ENCODE results near the gene PPP4C. TPM values are rescaled to one million over a fixed set of nuclear protein-coding genes. Genes with fewer than 3 reads are reported as not detected.
A peak's percentile ranks its signal among the peaks of the same experiment; 100 is the strongest.
"Not testable (repeated sequence)": the region's sequence is repeated elsewhere in the genome, so short reads cannot be mapped to it uniquely, and the experiment has no call there.

Gene PPP4C
- total RNA-seq, 1 donor from 2014 or later, result 128 TPM

GRCh38 chr16:30030841-30031413, 44.9 kb upstream of the PPP4C start, which contains the start of gene TLCD3B:
TLCD3B (minus strand) TSS chr16:30031271; CDS start chr16:30030527, 744 bp downstream.
- Mint-ChIP-seq H3K4me1 (ENCODE audit: unreplicated experiment) (peaks cover 5% of the 10 kb centered on the region), H3K27ac (no peak within 1 kb of the TSS), H3K36me3 (no peaks in the 10 kb centered on the region), H3K9me3 (no peaks in the 10 kb centered on the region), H3K27me3 (peaks cover 70% of the 10 kb centered on the region), H3K4me3 (peak within 1 kb of the TSS; percentile 79)
- TF ChIP-seq, protein P1, sequence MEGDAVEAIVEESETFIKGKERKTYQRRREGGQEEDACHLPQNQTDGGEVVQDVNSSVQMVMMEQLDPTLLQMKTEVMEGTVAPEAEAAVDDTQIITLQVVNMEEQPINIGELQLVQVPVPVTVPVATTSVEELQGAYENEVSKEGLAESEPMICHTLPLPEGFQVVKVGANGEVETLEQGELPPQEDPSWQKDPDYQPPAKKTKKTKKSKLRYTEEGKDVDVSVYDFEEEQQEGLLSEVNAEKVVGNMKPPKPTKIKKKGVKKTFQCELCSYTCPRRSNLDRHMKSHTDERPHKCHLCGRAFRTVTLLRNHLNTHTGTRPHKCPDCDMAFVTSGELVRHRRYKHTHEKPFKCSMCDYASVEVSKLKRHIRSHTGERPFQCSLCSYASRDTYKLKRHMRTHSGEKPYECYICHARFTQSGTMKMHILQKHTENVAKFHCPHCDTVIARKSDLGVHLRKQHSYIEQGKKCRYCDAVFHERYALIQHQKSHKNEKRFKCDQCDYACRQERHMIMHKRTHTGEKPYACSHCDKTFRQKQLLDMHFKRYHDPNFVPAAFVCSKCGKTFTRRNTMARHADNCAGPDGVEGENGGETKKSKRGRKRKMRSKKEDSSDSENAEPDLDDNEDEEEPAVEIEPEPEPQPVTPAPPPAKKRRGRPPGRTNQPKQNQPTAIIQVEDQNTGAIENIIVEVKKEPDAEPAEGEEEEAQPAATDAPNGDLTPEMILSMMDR (conservative IDR thresholded peaks at IDR 0.05), result no peak
- no peak for DNase-seq (ENCODE audit: extremely low spot score, unreplicated experiment)

- Mint-ChIP-seq H3K27ac (no peak overlapping the region), H3K27me3 (peaks cover 74% of the 10 kb centered on the region), H3K4me3 (no peak overlapping the region), H3K4me1 (ENCODE audit: unreplicated experiment) (peaks cover 5% of the 10 kb centered on the region), H3K9me3 (no peaks in the 10 kb centered on the region), H3K36me3 (no peaks in the 10 kb centered on the region)
- DNase-seq (ENCODE audit: extremely low spot score, unreplicated experiment), result no peak
- TF ChIP-seq, protein P1 (conservative IDR thresholded peaks at IDR 0.05), result no peak
These were observed 44.3 kb upstream of the PPP4C start for GRCh38 chr16:30031477-30031918.

DNA sequence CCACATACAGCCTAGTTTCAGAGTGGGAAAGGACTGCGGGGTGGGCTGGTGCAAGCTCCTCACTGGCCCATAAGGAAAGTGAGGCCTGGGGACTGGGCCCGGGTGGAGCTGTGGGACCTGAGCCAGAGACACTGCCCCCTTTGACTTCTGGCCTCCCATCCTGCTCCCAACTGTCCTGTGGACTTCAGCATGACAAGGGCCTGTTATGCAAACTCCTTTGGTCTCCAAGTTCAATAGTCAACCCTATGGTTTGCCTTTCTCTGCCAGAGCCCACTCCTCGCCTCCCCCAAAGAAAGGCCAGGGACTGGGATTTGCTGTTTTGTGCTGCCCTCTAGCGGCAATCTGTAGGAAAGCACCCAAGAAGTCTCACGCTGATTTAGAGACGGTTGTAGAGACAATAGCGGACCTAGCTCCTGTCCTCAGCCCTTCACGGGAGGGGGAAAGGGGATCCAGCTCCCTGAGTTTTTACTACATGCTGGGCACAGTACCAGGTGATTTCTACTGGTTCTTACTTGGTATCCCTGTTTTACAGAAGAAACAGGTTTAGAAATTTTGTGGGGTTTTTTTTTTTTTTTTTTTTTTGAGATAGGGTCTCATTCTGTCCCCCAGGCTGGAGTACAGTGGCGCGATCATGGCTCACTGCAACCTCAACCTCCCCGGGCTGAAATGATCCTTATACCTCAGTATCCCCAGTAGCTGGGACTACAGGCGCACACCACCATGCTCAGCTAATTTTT, 43.5 kb upstream of the PPP4C start:
- no peak overlapping the region for H3K27ac Mint-ChIP-seq
- TF ChIP-seq, protein P1 (conservative IDR thresholded peaks at IDR 0.05), result peak; percentile 89
- H3K27me3 Mint-ChIP-seq, result peaks cover 68% of the 10 kb centered on the region
- H3K4me1 Mint-ChIP-seq (ENCODE audit: unreplicated experiment), result peaks cover 5% of the 10 kb centered on the region
- peak overlapping the region; percentile 79 for H3K4me3 Mint-ChIP-seq
- H3K36me3 Mint-ChIP-seq, result no peaks in the 10 kb centered on the region
- no peak for DNase-seq (ENCODE audit: extremely low spot score, unreplicated experiment)
- no peaks in the 10 kb centered on the region for H3K9me3 Mint-ChIP-seq

- Mint-ChIP-seq H3K27me3 (peaks cover 66% of the 10 kb centered on the region), H3K9me3 (no peaks in the 10 kb centered on the region), H3K27ac (no peak overlapping the region), H3K4me1 (ENCODE audit: unreplicated experiment) (peaks cover 5% of the 10 kb centered on the region), H3K4me3 (no peak overlapping the region), H3K36me3 (no peaks in the 10 kb centered on the region)
- TF ChIP-seq, protein P1 (conservative IDR thresholded peaks at IDR 0.05), result no peak
- DNase-seq (ENCODE audit: extremely low spot score, unreplicated experiment), result no peak
These were observed 42.5 kb upstream of the PPP4C start for GRCh38 chr16:30033270-30033669.

- no peak for DNase-seq (ENCODE audit: extremely low spot score, unreplicated experiment)
- TF ChIP-seq, protein P1 (conservative IDR thresholded peaks at IDR 0.05), result no peak
- Mint-ChIP-seq H3K27me3 (peaks cover 25% of the 10 kb centered on the region), H3K36me3 (no peaks in the 10 kb centered on the region), H3K4me3 (no peak overlapping the region), H3K9me3 (no peaks in the 10 kb centered on the region), H3K27ac (no peak overlapping the region), H3K4me1 (ENCODE audit: unreplicated experiment) (no peaks in the 10 kb centered on the region)
These were observed 35.6 kb upstream of the PPP4C start for GRCh38 chr16:30040221-30040620.

- H3K27ac Mint-ChIP-seq; H3K9me3 Mint-ChIP-seq; DNase-seq (ENCODE audit: extremely low spot score, unreplicated experiment); H3K4me1 Mint-ChIP-seq (ENCODE audit: unreplicated experiment); H3K4me3 Mint-ChIP-seq; H3K36me3 Mint-ChIP-seq: not testable (repeated sequence)
- H3K27me3 Mint-ChIP-seq, result peaks cover 20% of the 10 kb centered on the region
These were observed 35.1 kb upstream of the PPP4C start for GRCh38 chr16:30040690-30041089.

All from type B pancreatic cell (in vitro differentiated cells).